ENCODE data around the gene BCL11B.

BCL11B gene

GRCh38 chr14:99287269-99287942 is 15.4 kb upstream of the BCL11B start:
- H3K79me2 ChIP-seq (ENCODE audit: insufficient read depth, low read length): no peaks in the 10 kb centered on the region
- TF ChIP-seq CTCF (IDR thresholded peaks at IDR 0.05; ENCODE audit: insufficient read depth, low read length, poor library complexity, severe bottlenecking): no peak
- TF ChIP-seq EZH2phosphoT487 (conservative IDR thresholded peaks at IDR 0.05; ENCODE audit: low read length): no peak
- H3K4me3 ChIP-seq (ENCODE audit: insufficient read depth, low read length, poor library complexity, severe bottlenecking): no peak overlapping the region
- no peaks in the 10 kb centered on the region for H4K20me1 ChIP-seq (ENCODE audit: low read depth, low read length)
- no peaks in the 10 kb centered on the region for H3K9me2 ChIP-seq (replicated peaks; ENCODE audit: insufficient read depth, low read length)
- no peaks in the 10 kb centered on the region for H3K36me3 ChIP-seq (ENCODE audit: low read length)
- no peaks in the 10 kb centered on the region for H3K9me3 ChIP-seq (ENCODE audit: insufficient read depth, low read length)
- H3K9ac ChIP-seq (ENCODE audit: low read length): no peak overlapping the region
- H3F3A ChIP-seq (ENCODE audit: insufficient read depth): no peaks in the 10 kb centered on the region
- H3K4me2 ChIP-seq (ENCODE audit: low read depth, low read length, poor library complexity, severe bottlenecking): no peak overlapping the region
- no peak overlapping the region for H3K27ac ChIP-seq (ENCODE audit: low read depth, low read length)
- no peak overlapping the region for H2AFZ ChIP-seq (ENCODE audit: low read depth, low read length, severe bottlenecking)
- H3K27me3 ChIP-seq (ENCODE audit: low read length): no peaks in the 10 kb centered on the region

DNA sequence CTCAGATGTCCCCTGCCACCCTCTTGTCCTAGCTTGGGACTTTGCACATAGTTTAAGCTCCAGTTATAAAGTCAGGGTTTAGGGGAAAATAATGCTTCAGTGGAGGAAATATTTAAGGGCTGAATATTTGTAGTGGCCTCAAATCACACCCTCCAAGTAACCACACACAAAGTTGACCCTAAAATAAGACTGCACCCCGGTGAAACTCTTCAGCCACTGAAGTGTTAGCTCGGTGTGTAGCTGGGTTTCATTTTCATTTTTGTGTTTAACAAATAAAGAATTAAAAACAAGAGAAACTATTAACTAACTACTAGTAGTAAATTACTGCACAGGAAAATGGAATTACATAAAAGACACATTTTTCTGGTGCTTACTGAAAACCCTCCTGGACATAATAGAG is 14.8 kb upstream of the BCL11B start:
- no peak overlapping the region for H3K27ac ChIP-seq (ENCODE audit: low read depth, low read length)
- no peak overlapping the region for H3K9ac ChIP-seq (ENCODE audit: low read length)
- no peaks in the 10 kb centered on the region for H3F3A ChIP-seq (ENCODE audit: insufficient read depth)
- no peaks in the 10 kb centered on the region for H3K36me3 ChIP-seq (ENCODE audit: low read length)
- no peak for TF ChIP-seq CTCF (IDR thresholded peaks at IDR 0.05; ENCODE audit: insufficient read depth, low read length, poor library complexity, severe bottlenecking)
- TF ChIP-seq EZH2phosphoT487 (conservative IDR thresholded peaks at IDR 0.05; ENCODE audit: low read length): no peak
- H2AFZ ChIP-seq (ENCODE audit: low read depth, low read length, severe bottlenecking): no peak overlapping the region
- no peak overlapping the region for H3K4me3 ChIP-seq (ENCODE audit: insufficient read depth, low read length, poor library complexity, severe bottlenecking)
- no peaks in the 10 kb centered on the region for H3K9me2 ChIP-seq (replicated peaks; ENCODE audit: insufficient read depth, low read length)
- H4K20me1 ChIP-seq (ENCODE audit: low read depth, low read length): no peaks in the 10 kb centered on the region
- no peaks in the 10 kb centered on the region for H3K27me3 ChIP-seq (ENCODE audit: low read length)
- no peak overlapping the region for H3K4me2 ChIP-seq (ENCODE audit: low read depth, low read length, poor library complexity, severe bottlenecking)
- H3K9me3 ChIP-seq (ENCODE audit: insufficient read depth, low read length): no peaks in the 10 kb centered on the region
- H3K79me2 ChIP-seq (ENCODE audit: insufficient read depth, low read length): no peaks in the 10 kb centered on the region

- no peaks in the 10 kb centered on the region for H3K27me3 ChIP-seq (ENCODE audit: low read length)
- TF ChIP-seq CTCF (IDR thresholded peaks at IDR 0.05; ENCODE audit: insufficient read depth, low read length, poor library complexity, severe bottlenecking) (no peak), EZH2phosphoT487 (conservative IDR thresholded peaks at IDR 0.05; ENCODE audit: low read length) (no peak)
Observed at GRCh38 chr14:99284254-99285004, 12.4 kb upstream of the BCL11B start.

More at GRCh38 chr14:99284254-99285004, 12.4 kb upstream of the BCL11B start:
- H3K9me2 ChIP-seq (replicated peaks; ENCODE audit: insufficient read depth, low read length): no peaks in the 10 kb centered on the region
- no peaks in the 10 kb centered on the region for H3K9me3 ChIP-seq (ENCODE audit: insufficient read depth, low read length)
- H3K4me2 ChIP-seq (ENCODE audit: low read depth, low read length, poor library complexity, severe bottlenecking): no peak overlapping the region
- no peaks in the 10 kb centered on the region for H4K20me1 ChIP-seq (ENCODE audit: low read depth, low read length)
- no peaks in the 10 kb centered on the region for H3F3A ChIP-seq (ENCODE audit: insufficient read depth)
- no peaks in the 10 kb centered on the region for H3K79me2 ChIP-seq (ENCODE audit: insufficient read depth, low read length)
- H3K4me3 ChIP-seq (ENCODE audit: insufficient read depth, low read length, poor library complexity, severe bottlenecking): no peak overlapping the region
- H2AFZ ChIP-seq (ENCODE audit: low read depth, low read length, severe bottlenecking): no peak overlapping the region
- H3K9ac ChIP-seq (ENCODE audit: low read length): no peak overlapping the region
- H3K36me3 ChIP-seq (ENCODE audit: low read length): no peaks in the 10 kb centered on the region
- H3K27ac ChIP-seq (ENCODE audit: low read depth, low read length): no peak overlapping the region

Data from SU-DHL-6 (cell line).